ENCODE data around the gene RNF8. TPM values are rescaled to one million over a fixed set of nuclear protein-coding genes. Genes with fewer than 3 reads are reported as not detected.

Gene RNF8
- total and polyA plus RNA-seq, 2 of the 4 experiments (the other 2 are of a cell fraction) = 16.5 to 17.9 TPM

- Histone ChIP-seq H3K79me1 (ENCODE audit: low read depth in 1 of 2, low read length in 2 of 2) (peaks cover 41 to 55% of the 10 kb centered on the region in 2 experiments), H4K5ac (ENCODE audit: low read depth, low read length) (no peak overlapping the region), H2BK5ac (ENCODE audit: low read depth, low read length, poor library complexity, severe bottlenecking) (no peak overlapping the region), H3K9ac (ENCODE audit: low read depth, low read length) (no peak overlapping the region), H3K4ac (ENCODE audit: low read depth, low read length) (no peak overlapping the region), H3K27me3 (ENCODE audit: control insufficient read depth, insufficient read depth, low read length) (no peaks in the 10 kb centered on the region), H2BK20ac (ENCODE audit: low read depth, low read length) (no peak overlapping the region), H3K36me3 (ENCODE audit: control insufficient read depth, insufficient read depth, low read length) (peaks cover 13% of the 10 kb centered on the region), H4K8ac (ENCODE audit: low read depth in 2 of 2, low read length in 2 of 2) (no peak overlapping the region), H3K14ac (replicated peaks; ENCODE audit: low read depth, low read length) (no peak overlapping the region), H4K20me1 (ENCODE audit: insufficient read depth, low read length) (peaks cover 17% of the 10 kb centered on the region; the same call in 1 of the 2 replicates), H3K9me3 (ENCODE audit: control insufficient read depth, insufficient read depth, low read length) (no peaks in the 10 kb centered on the region), H3K4me1 (ENCODE audit: control insufficient read depth, insufficient read depth, low read length) (0 out of 2 replicates have a peak, but pooled peaks cover 1% of the 10 kb centered on the region), H4K91ac (ENCODE audit: insufficient read depth, low read depth, low read length) (no peak overlapping the region), H3K56ac (ENCODE audit: extremely low read depth, insufficient read depth, low read length) (no peak overlapping the region), H2BK15ac (ENCODE audit: low read depth, low read length) (no peak overlapping the region), H3K27ac (ENCODE audit: insufficient read depth, low read length) (no peak overlapping the region), H3K4me2 (ENCODE audit: low read depth, low read length) (no peak overlapping the region), H3K18ac (ENCODE audit: low read depth, low read length) (no peak overlapping the region), H2BK120ac (ENCODE audit: low read depth, low read length) (no peak overlapping the region), H3K9me1 (ENCODE audit: insufficient read depth, low read length) (peaks cover 3% of the 10 kb centered on the region; the same call in 1 of the 2 replicates), H3K23ac (ENCODE audit: low read depth, low read length) (no peak overlapping the region), H3K4me3 (ENCODE audit: insufficient read depth, low read depth, low read length) (no peak overlapping the region), H2AK9ac (replicated peaks; ENCODE audit: low read depth, low read length, poor library complexity) (no peak overlapping the region), H2AFZ (replicated peaks; ENCODE audit: low read length, poor library complexity) (no peak overlapping the region), H2AK5ac (ENCODE audit: low read depth, low read length) (no peak overlapping the region)
- WGBS, 2 experiments (ENCODE audit: extremely low coverage in 2 of 2, insufficient read length in 1 of 2) = no CpG with 5 or more reads among the region's 2 CpGs
- in situ Hi-C loops (cut with MboI; ENCODE audit: low sequenced_read_pairs) = no loop called here
- BruUV-seq (replicated peaks) = no TSS peak
- intact Hi-C loops (cut with micrococcal nuclease) = no loop called here
- no peak for ATAC-seq (ENCODE audit: low read depth)
- dilution Hi-C loops (cut with HindIII; ENCODE audit: low sequenced_read_pairs, unreplicated experiment) = no loop called here
- DNase-seq = no peak
- ChIA-PET CTCF (interaction anchor here (0.8 kb wide), 1 partner anchor 11 kb away, joined by 4 read pairs; no protein-coding TSS in a partner anchor), POLR2A (ENCODE audit: unreplicated experiment) (no interaction called here)
- TF ChIP-seq CEBPB (IDR thresholded peaks at IDR 0.05; ENCODE audit: low read depth, low read length) (no peak), SMC3 (IDR thresholded peaks at IDR 0.05; ENCODE audit: low read depth, low read length) (no peak), BHLHE40 (IDR thresholded peaks at IDR 0.05; ENCODE audit: low read depth, low read length) (no peak), MXI1 (IDR thresholded peaks at IDR 0.05; ENCODE audit: borderline replicate concordance, low read depth, low read length) (no peak), CTCF (conservative IDR thresholded peaks at IDR 0.05; ENCODE audit: low read depth, low read length) (no peak), RAD21 (IDR thresholded peaks at IDR 0.05; ENCODE audit: low read length) (no peak), CHD1 (IDR thresholded peaks at IDR 0.05; ENCODE audit: low read depth, low read length) (no peak), NFE2L2 (IDR thresholded peaks at IDR 0.05; ENCODE audit: low read depth, low read length) (no peak), FOS (IDR thresholded peaks at IDR 0.05; ENCODE audit: low read depth, low read length) (no peak), MAZ (IDR thresholded peaks at IDR 0.05; ENCODE audit: borderline replicate concordance, low read depth, low read length) (no peak), POLR2A (IDR thresholded peaks at IDR 0.05; ENCODE audit: low read depth, low read length) (no peak), RCOR1 (IDR thresholded peaks at IDR 0.05; ENCODE audit: insufficient replicate concordance, low read length) (no peak)
Measured at GRCh38 chr6:37362101-37362828, 8.5 kb downstream of the RNF8 start.

Data from IMR-90 (cell line).